DND-41 (cell line): ENCODE results near the gene KDM1A.

Source experiments
- ATAC-seq: fragments of 200-7000 bp; cut with Tn5 transposase; 3 replicates; pipeline ENCODE4 v1.9.1; 2021; ENCODE audit warnings: low read depth; ENCODE audit not compliant: insufficient read depth
- DNase-seq: peaks from one replicate; pipeline ENCODE4 v3.0.0-alpha.2; 2020
- H2AFZ ChIP-seq: 2 replicates; pipeline ENCODE4 v1.6.0; 2012; ENCODE audit warnings: low read depth, low read length
- H3K27ac ChIP-seq: 2 replicates; pipeline ENCODE4 v1.5.1; 2012; ENCODE audit warnings: low read length, inconsistent platforms
- H3K27me3 ChIP-seq: fragments of 200-600 bp; sonication (generic); 2 replicates; pipeline ENCODE4 v1.6.0; 2012; ENCODE audit warnings: low read length, mild to moderate bottlenecking, inconsistent platforms; ENCODE audit not compliant: insufficient read depth, poor library complexity
- H3K36me3 ChIP-seq: 2 replicates; pipeline ENCODE4 v1.5.1; 2012; ENCODE audit warnings: low read length, inconsistent platforms; ENCODE audit not compliant: insufficient read depth
- H3K4me1 ChIP-seq: 2 replicates; pipeline ENCODE4 v1.5.1; 2012; ENCODE audit warnings: mild to moderate bottlenecking, low read length; ENCODE audit not compliant: insufficient read depth
- H3K4me2 ChIP-seq: 2 replicates; pipeline ENCODE4 v1.6.0; 2012; ENCODE audit warnings: mild to moderate bottlenecking, moderate library complexity, low read length, inconsistent platforms; ENCODE audit not compliant: insufficient read depth
- H3K4me3 ChIP-seq, 2 experiments: fragments of 200-600 bp in 1 of 2; shearing (Covaris generic) in 1 of 2; 2 replicates each; pipeline ENCODE4 v1.5.1; 2012 to 2016; ENCODE audit warnings: inconsistent platforms in 2 of 2, low read length in 2 of 2, mild to moderate bottlenecking in 2 of 2, low read depth in 1 of 2, moderate library complexity in 1 of 2
- H3K79me2 ChIP-seq: 2 replicates; pipeline ENCODE4 v1.6.0; 2012; ENCODE audit warnings: low read length, inconsistent platforms; ENCODE audit not compliant: insufficient read depth
- H3K9ac ChIP-seq: 2 replicates; pipeline ENCODE4 v1.6.0; 2012; ENCODE audit warnings: low read depth, mild to moderate bottlenecking, inconsistent platforms, low read length, moderate library complexity
- H3K9me3 ChIP-seq: 2 replicates; pipeline ENCODE4 v1.5.1; 2012; ENCODE audit warnings: low read length, moderate library complexity, mild to moderate bottlenecking, inconsistent platforms; ENCODE audit not compliant: insufficient read depth, severe bottlenecking
- H4K20me1 ChIP-seq: 2 replicates; pipeline ENCODE4 v1.6.0; 2012; ENCODE audit warnings: low read length; ENCODE audit not compliant: insufficient read depth
- EZH2 ChIP-seq: IDR thresholded peaks from 3 replicates; pipeline ENCODE4 v1.6.1; 2012; ENCODE audit warnings: borderline replicate concordance, low read depth, mild to moderate bottlenecking, moderate library complexity, low read length, inconsistent platforms; ENCODE audit not compliant: severe bottlenecking
- TF ChIP-seq, protein P1 (sequence below): IDR thresholded peaks from 2 replicates; pipeline ENCODE4 v1.5.1; 2012; ENCODE audit warnings: borderline replicate concordance, low read length, moderate library complexity, mild to moderate bottlenecking; ENCODE audit not compliant: poor library complexity, severe bottlenecking; ENCODE audit errors: extremely low read depth

The KDM1A gene

DNA sequence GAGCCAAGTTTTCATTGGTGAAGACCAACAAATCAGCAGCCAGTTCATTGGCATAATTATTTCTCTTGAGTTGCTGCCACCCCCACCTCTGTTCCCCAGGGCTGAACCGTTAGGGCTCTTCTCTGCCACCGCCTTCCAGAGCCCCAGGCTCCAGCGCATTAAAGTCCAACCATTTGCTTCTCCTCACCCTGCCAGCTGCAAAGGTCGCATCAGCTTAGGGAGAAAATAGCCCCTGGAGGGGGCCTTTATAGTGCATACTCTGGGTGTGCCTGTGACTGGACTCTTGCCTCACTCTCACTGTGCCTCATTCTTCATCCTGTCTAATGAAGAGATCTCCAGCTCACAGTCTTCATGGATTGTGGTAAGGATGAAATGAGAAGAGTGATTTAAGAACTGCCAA is 50.4 kb downstream of the KDM1A start:
- TF ChIP-seq, protein P1, sequence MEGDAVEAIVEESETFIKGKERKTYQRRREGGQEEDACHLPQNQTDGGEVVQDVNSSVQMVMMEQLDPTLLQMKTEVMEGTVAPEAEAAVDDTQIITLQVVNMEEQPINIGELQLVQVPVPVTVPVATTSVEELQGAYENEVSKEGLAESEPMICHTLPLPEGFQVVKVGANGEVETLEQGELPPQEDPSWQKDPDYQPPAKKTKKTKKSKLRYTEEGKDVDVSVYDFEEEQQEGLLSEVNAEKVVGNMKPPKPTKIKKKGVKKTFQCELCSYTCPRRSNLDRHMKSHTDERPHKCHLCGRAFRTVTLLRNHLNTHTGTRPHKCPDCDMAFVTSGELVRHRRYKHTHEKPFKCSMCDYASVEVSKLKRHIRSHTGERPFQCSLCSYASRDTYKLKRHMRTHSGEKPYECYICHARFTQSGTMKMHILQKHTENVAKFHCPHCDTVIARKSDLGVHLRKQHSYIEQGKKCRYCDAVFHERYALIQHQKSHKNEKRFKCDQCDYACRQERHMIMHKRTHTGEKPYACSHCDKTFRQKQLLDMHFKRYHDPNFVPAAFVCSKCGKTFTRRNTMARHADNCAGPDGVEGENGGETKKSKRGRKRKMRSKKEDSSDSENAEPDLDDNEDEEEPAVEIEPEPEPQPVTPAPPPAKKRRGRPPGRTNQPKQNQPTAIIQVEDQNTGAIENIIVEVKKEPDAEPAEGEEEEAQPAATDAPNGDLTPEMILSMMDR = no peak
- TF ChIP-seq EZH2 = no peak
- Histone ChIP-seq H4K20me1 (peaks cover 11% of the 10 kb centered on the region; the same call in 1 of the 2 replicates), H3K27me3 (no peaks in the 10 kb centered on the region), H3K36me3 (peaks cover 93% of the 10 kb centered on the region), H3K79me2 (peaks cover 15% of the 10 kb centered on the region), H3K9ac (no peak overlapping the region), H3K4me1 (no peaks in the 10 kb centered on the region), H3K4me2 (no peak overlapping the region), H2AFZ (no peak overlapping the region), H3K27ac (no peak overlapping the region), H3K9me3 (no peaks in the 10 kb centered on the region), H3K4me3 (no peak overlapping the region)
- ATAC-seq (no peak), DNase-seq (no peak)

DNA sequence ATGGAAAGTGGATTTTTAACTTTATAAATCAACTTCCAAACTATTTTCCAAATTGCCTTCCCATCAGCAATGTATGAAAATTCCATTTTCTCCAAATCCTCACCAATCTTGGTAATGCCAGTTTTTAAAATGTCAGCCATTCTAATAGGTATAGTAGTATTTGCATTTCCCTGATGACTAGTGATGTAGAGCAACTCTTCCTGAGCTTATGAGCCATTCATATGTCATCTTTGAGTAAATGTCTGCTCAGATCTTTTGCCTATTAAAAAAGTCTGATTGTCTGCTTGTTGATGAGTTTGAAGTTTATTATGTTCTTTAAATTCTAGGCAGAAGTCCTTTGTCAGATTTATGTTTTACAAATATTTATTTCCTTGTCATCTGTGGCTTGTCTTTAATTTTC is 54.7 kb downstream of the KDM1A start:
- DNase-seq = no peak
- Histone ChIP-seq H4K20me1 (no peaks in the 10 kb centered on the region), H3K4me1 (no peaks in the 10 kb centered on the region), H3K79me2 (no peaks in the 10 kb centered on the region), H3K9me3 (no peaks in the 10 kb centered on the region), H3K4me3 (no peak overlapping the region), H3K9ac (no peak overlapping the region), H3K27me3 (no peaks in the 10 kb centered on the region), H2AFZ (no peak overlapping the region), H3K4me2 (no peak overlapping the region), H3K27ac (no peak overlapping the region), H3K36me3 (peaks cover 85% of the 10 kb centered on the region)
- no peak for ATAC-seq
- TF ChIP-seq, protein P1 = no peak
- TF ChIP-seq EZH2 = no peak

DNA sequence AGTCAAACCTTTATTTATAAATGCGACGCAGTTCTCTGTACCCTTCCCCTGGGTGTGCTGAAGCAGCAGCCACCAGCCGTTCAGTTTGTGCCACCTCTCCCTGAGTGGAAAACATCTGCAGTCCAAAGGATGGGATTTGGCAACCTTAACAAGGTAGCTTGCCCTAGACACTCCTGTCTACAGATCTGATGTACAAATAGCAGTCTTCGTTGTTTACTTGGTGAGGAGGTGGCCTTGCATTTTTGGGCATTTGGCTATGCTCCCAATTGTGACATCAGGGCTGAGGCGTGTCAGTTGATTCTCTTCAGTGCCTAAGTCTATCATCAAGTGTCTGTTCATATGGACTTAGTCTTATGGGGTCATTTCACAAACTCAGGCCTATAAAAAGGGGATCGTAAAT is 59.8 kb downstream of the KDM1A start:
- no peak overlapping the region for H2AFZ ChIP-seq
- H3K9ac ChIP-seq = no peak overlapping the region
- H3K4me1 ChIP-seq = no peaks in the 10 kb centered on the region
- H3K4me2 ChIP-seq = no peak overlapping the region
- no peak overlapping the region for H3K4me3 ChIP-seq
- H3K27ac ChIP-seq = no peak overlapping the region
- H3K9me3 ChIP-seq = no peaks in the 10 kb centered on the region
- H3K27me3 ChIP-seq = no peaks in the 10 kb centered on the region
- TF ChIP-seq, protein P1 = no peak
- no peak for TF ChIP-seq EZH2
- H3K36me3 ChIP-seq = peaks cover 89% of the 10 kb centered on the region
- DNase-seq = no peak
- peaks cover 3% of the 10 kb centered on the region; the same call in 1 of the 2 replicates for H4K20me1 ChIP-seq
- no peak for ATAC-seq
- H3K79me2 ChIP-seq = no peaks in the 10 kb centered on the region

DNA sequence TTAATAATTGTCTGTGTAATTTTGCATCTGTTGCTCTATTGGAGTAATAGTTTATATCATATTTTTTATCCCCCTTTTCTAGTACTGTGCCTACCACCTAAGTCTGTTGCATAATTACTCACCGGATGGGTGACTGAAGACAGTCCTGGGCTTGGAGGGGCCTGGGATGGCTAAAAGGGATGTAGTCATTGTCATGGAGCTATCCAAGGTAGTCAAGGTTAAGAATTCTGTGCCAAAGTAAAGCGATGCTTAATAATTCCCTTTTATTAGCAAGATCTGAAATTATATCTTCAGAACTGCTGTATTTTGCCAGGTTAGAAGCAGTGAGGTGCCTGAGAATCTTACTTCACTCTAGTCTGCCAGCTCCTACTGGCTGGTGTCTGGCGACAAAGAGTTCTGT is 61.6 kb downstream of the KDM1A start:
- Histone ChIP-seq H2AFZ (no peak overlapping the region), H3K9ac (no peak overlapping the region), H3K27ac (no peak overlapping the region), H4K20me1 (peaks cover 3% of the 10 kb centered on the region; the same call in 1 of the 2 replicates), H3K4me1 (no peaks in the 10 kb centered on the region), H3K4me3 (no peak overlapping the region), H3K36me3 (peaks cover 98% of the 10 kb centered on the region), H3K27me3 (no peaks in the 10 kb centered on the region), H3K4me2 (no peak overlapping the region), H3K9me3 (no peaks in the 10 kb centered on the region), H3K79me2 (no peaks in the 10 kb centered on the region)
- DNase-seq (no peak), ATAC-seq (no peak)
- TF ChIP-seq, protein P1 = no peak
- no peak for TF ChIP-seq EZH2
